Measurements from ENCODE around the gene ABCB9. TPM values are rescaled to one million over a fixed set of nuclear protein-coding genes. Genes with fewer than 3 reads are reported as not detected.

The ABCB9 gene
- total and polyA plus RNA-seq, 2 experiments from 2014 or later: 1.2 to 7.0 TPM

DNA sequence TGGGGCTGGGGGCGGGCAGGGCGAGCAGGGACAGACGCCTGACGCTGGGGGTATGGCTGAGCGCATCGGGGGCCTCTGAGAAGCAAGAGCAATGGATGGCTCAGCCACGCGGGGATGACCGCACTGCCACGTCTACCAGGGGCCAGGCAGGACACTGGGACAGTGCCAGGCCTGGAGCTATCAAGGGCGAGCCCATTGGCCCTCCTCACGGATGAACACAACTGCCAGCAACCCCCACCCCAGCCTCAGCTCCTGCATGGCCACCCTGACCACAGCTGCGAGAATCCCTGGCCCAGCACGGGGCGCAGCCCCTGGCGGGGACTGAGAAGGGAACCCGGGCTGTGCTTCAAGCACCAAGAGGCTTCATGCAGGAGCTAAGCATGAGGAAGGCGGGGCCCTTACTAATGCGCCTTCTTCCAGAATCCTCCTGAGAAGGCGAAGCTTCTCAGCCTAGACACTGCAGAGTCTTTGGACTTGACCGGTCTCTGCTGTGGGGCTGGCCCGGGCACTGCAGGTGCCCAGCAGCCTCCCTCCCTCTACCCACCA is 23.7 kb upstream of the ABCB9 start:
- no peak for DNase-seq (ENCODE audit: low spot score)

DNA sequence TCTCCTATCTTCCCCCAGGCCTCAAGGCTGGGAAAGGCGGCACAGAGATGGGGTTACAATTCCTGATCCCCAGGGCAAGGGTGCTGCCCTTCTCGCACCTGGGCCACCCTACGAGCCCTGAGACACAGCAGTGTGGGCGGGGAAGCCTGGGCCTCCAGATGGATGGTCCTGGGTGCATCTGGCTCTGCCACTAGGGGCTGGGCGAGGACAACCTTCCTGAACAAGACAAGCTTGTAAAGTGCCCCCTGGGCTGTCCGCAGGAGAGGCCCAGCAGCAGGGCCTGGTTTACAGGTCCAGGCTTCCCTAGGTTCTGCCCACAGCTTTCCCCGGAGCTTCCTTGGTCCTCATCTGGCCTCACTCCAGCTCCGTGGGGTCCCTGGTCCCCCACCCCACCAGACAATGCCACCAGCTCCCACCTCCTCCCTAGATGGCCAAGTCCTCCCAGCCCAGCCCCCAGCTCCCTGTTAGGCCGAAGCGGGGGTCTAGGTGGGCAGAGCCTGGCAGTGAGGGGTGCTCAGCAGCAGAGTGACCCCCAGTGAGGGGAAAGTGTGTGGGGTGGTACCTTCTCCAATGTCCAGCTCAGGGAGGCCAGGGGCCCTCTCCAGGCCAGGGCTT is 23.1 kb upstream of the ABCB9 start:
- peaks cover 3% of the 10 kb centered on the region for H3K27me3 Mint-ChIP-seq (ENCODE audit: insufficient read depth, low read depth, poor library complexity)
- H3K9me2 ChIP-seq (ENCODE audit: insufficient read depth): no peaks in the 10 kb centered on the region
- DNase-seq (ENCODE audit: low spot score) (peak; percentile 34), ATAC-seq (peak; percentile 54)
- H3K4me2 ChIP-seq: no peak overlapping the region
- H2AFZ ChIP-seq: no peak overlapping the region
- H3K27ac ChIP-seq (ENCODE audit: low read depth): no peak overlapping the region
- H3K9me3 Mint-ChIP-seq: no peaks in the 10 kb centered on the region
- H3K36me3 Mint-ChIP-seq (ENCODE audit: low read depth): no peaks in the 10 kb centered on the region
- H3K4me3 Mint-ChIP-seq: no peak overlapping the region
- no peaks in the 10 kb centered on the region for H3K27me3 ChIP-seq (ENCODE audit: insufficient read depth)
- no peaks in the 10 kb centered on the region for H4K20me1 ChIP-seq (replicated peaks; ENCODE audit: insufficient read depth)
- H3K4me3 ChIP-seq: no peak overlapping the region
- H3F3A ChIP-seq (replicated peaks; ENCODE audit: low read depth): no peaks in the 10 kb centered on the region
- peaks cover under 1% of the 10 kb centered on the region; the same call in 1 of the 2 replicates for H3K4me1 ChIP-seq (ENCODE audit: insufficient read depth)
- H3K79me2 ChIP-seq (replicated peaks; ENCODE audit: insufficient read depth): no peaks in the 10 kb centered on the region
- peaks cover 3% of the 10 kb centered on the region; the same call in 1 of the 3 replicates for H3K4me1 Mint-ChIP-seq
- no peaks in the 10 kb centered on the region for H3K36me3 ChIP-seq (ENCODE audit: insufficient read depth)
- H3K27ac Mint-ChIP-seq: no peak overlapping the region
- TF ChIP-seq ZNF331 (CRISPR knock-in tag; IDR thresholded peaks at IDR 0.05; ENCODE audit: low read depth) (no peak), EZH2phosphoT487 (IDR thresholded peaks at IDR 0.05; ENCODE audit: unreplicated experiment) (no peak), JUNB (IDR thresholded peaks at IDR 0.05; ENCODE audit: unreplicated experiment) (no peak)
- TF ChIP-seq, protein P1, sequence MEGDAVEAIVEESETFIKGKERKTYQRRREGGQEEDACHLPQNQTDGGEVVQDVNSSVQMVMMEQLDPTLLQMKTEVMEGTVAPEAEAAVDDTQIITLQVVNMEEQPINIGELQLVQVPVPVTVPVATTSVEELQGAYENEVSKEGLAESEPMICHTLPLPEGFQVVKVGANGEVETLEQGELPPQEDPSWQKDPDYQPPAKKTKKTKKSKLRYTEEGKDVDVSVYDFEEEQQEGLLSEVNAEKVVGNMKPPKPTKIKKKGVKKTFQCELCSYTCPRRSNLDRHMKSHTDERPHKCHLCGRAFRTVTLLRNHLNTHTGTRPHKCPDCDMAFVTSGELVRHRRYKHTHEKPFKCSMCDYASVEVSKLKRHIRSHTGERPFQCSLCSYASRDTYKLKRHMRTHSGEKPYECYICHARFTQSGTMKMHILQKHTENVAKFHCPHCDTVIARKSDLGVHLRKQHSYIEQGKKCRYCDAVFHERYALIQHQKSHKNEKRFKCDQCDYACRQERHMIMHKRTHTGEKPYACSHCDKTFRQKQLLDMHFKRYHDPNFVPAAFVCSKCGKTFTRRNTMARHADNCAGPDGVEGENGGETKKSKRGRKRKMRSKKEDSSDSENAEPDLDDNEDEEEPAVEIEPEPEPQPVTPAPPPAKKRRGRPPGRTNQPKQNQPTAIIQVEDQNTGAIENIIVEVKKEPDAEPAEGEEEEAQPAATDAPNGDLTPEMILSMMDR (conservative IDR thresholded peaks at IDR 0.05; ENCODE audit: low read depth in 2 of 2): peak in 1 of 2 experiments; percentile 16; a peak in 1 of 4 replicates

More for the DNA sequence above, 23.7 kb upstream of the ABCB9 start:
- Mint-ChIP-seq H3K36me3 (ENCODE audit: low read depth) (no peaks in the 10 kb centered on the region), H3K4me3 (no peak overlapping the region), H3K4me1 (no peaks in the 10 kb centered on the region), H3K27me3 (ENCODE audit: insufficient read depth, low read depth, poor library complexity) (peaks cover 3% of the 10 kb centered on the region), H3K27ac (no peak overlapping the region), H3K9me3 (no peaks in the 10 kb centered on the region)
- TF ChIP-seq EZH2phosphoT487 (IDR thresholded peaks at IDR 0.05; ENCODE audit: unreplicated experiment): no peak
- no peak for TF ChIP-seq STAT1 (IDR thresholded peaks at IDR 0.05; ENCODE audit: unreplicated experiment)
- TF ChIP-seq CREB1 (CRISPR knock-in tag; IDR thresholded peaks at IDR 0.05; ENCODE audit: low read depth): no peak
- no peak for TF ChIP-seq POLR2AphosphoS5 (IDR thresholded peaks at IDR 0.05; ENCODE audit: low read depth)
- TF ChIP-seq ZNF331 (CRISPR knock-in tag; IDR thresholded peaks at IDR 0.05; ENCODE audit: low read depth): no peak
- TF ChIP-seq, protein P2, sequence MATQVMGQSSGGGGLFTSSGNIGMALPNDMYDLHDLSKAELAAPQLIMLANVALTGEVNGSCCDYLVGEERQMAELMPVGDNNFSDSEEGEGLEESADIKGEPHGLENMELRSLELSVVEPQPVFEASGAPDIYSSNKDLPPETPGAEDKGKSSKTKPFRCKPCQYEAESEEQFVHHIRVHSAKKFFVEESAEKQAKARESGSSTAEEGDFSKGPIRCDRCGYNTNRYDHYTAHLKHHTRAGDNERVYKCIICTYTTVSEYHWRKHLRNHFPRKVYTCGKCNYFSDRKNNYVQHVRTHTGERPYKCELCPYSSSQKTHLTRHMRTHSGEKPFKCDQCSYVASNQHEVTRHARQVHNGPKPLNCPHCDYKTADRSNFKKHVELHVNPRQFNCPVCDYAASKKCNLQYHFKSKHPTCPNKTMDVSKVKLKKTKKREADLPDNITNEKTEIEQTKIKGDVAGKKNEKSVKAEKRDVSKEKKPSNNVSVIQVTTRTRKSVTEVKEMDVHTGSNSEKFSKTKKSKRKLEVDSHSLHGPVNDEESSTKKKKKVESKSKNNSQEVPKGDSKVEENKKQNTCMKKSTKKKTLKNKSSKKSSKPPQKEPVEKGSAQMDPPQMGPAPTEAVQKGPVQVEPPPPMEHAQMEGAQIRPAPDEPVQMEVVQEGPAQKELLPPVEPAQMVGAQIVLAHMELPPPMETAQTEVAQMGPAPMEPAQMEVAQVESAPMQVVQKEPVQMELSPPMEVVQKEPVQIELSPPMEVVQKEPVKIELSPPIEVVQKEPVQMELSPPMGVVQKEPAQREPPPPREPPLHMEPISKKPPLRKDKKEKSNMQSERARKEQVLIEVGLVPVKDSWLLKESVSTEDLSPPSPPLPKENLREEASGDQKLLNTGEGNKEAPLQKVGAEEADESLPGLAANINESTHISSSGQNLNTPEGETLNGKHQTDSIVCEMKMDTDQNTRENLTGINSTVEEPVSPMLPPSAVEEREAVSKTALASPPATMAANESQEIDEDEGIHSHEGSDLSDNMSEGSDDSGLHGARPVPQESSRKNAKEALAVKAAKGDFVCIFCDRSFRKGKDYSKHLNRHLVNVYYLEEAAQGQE (IDR thresholded peaks at IDR 0.05; ENCODE audit: unreplicated experiment): no peak
- Histone ChIP-seq H3K4me1 (ENCODE audit: insufficient read depth) (no peaks in the 10 kb centered on the region), H3K27me3 (ENCODE audit: insufficient read depth) (no peaks in the 10 kb centered on the region), H3K4me2 (no peak overlapping the region), H3K9me2 (ENCODE audit: insufficient read depth) (no peaks in the 10 kb centered on the region), H4K20me1 (replicated peaks; ENCODE audit: insufficient read depth) (no peaks in the 10 kb centered on the region), H2AFZ (no peak overlapping the region), H3K36me3 (ENCODE audit: insufficient read depth) (no peaks in the 10 kb centered on the region), H3K4me3 (no peak overlapping the region), H3K79me2 (replicated peaks; ENCODE audit: insufficient read depth) (no peaks in the 10 kb centered on the region), H3K27ac (ENCODE audit: low read depth) (no peak overlapping the region), H3F3A (replicated peaks; ENCODE audit: low read depth) (no peaks in the 10 kb centered on the region)
- no peak for ATAC-seq
